Cardiac fibroblast (primary cell): ENCODE data around the gene KRT77.

ENCODE experiments used
- DNase-seq, 2 donors: peaks; one replicate each; pipeline versions ENCODE4 v3.0.0 to v3.0.0-alpha.2; 2010; ENCODE audit warnings: low read depth in 2 of 2
- H3K4me3 ChIP-seq, 2 donors: replicated peaks in 1 of 2; 1 replicate in 1 of 2; 2 replicates in 1 of 2; pipeline ENCODE4 v1.5.1; 2011; ENCODE audit warnings: low read depth in 2 of 2, low read length in 2 of 2, mild to moderate bottlenecking in 2 of 2, moderate library complexity in 1 of 2
- CTCF ChIP-seq: IDR thresholded peaks from one replicate; pipeline ENCODE4 v1.5.1; 2011; ENCODE audit warnings: low read depth, mild to moderate bottlenecking, low read length, inconsistent platforms

KRT77 gene

DNA sequence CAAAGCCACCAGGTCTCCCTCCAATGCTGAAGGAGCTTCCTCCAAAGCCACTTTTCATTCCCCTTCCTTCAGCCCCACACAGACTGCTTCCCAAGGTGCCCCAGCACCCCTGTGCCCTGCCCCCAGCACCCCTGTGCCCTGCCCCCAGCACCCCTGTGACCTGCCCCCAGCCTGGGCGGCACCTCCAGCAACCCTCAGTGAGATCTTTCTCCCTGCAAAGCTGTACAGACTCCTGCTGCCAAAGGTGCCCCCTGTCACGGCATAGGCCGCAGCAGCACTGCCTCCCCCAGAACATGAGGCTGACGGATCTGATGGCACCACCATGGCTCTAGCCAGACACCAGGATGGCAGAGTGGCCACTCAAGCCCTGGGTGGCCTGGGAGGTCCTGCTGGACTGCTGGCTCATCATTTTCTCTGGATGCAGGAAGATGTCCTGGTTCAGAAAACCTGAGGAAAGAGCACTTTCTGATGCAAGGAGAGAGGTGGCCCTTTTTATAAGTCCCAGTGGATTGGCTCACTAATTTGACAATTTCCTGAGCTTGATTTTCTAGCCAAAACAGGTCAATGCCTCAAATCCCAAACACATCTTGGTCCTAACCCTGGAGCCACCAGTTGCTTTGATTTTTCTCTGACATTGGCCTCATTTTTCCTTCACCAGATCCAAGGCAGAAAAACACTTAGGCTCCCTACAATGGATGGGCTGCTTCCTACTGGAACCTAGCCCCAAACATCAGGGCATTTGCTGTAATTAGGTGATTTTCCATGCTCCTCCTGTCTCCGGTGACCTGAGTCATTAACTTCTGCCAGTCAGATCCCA lies 32.7 kb upstream of the KRT77 start:
- H3K4me3 ChIP-seq, result no peak overlapping the region
- no peak for DNase-seq
- TF ChIP-seq CTCF, result no peak

DNA sequence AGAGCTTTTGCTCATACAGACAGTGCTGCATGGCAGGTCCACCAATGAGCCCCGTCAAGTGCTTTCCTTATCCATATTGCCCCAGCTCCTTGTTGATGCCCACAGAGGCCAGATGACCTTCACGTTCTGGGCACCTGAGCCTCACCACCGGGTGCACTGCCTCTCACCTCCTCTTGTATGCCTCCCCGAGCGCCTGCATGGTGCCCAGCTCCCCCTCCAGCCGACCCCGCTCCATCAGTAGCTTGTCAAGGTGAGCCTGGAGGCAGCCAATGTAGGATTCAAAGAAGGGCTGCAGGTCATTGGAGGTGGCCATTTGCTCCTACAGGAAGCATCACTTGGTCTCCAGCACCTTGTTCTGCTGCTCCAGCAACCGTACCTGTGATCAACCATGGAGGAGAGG lies 31.8 kb upstream of the KRT77 start:
- DNase-seq, result no peak
- no peak for TF ChIP-seq CTCF
- H3K4me3 ChIP-seq, result no peak overlapping the region

DNA sequence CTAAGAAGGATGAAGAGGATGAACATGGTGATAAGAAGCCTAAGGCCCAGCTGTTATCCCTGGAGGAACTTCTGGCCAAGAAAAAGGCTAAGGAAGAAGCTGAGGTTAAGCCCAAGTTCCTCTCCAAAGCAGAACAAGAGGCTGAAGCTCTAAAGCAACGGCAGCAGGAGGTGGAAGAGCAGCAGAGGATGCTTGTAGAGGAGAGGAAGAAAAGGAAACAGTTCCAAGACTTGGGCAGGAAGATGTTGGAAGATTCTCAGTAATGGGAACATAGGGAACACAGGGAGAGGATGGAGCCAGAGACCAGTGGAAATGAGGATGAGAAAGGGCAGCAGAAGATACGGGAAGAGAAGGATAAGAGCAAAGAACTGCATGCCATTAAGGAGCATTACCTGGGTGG lies 27.5 kb upstream of the KRT77 start:
- DNase-seq, result no peak
- no peak for TF ChIP-seq CTCF
- no peak overlapping the region for H3K4me3 ChIP-seq

- H3K4me3 ChIP-seq, result no peak overlapping the region
- TF ChIP-seq CTCF, result no peak
- no peak for DNase-seq
Measured at GRCh38 chr12:52730383-52730782, 27.1 kb upstream of the KRT77 start.

GRCh38 chr12:52729147-52729546 lies 25.8 kb upstream of the KRT77 start:
- no peak for DNase-seq
- H3K4me3 ChIP-seq, result no peak overlapping the region
- TF ChIP-seq CTCF, result no peak

DNA sequence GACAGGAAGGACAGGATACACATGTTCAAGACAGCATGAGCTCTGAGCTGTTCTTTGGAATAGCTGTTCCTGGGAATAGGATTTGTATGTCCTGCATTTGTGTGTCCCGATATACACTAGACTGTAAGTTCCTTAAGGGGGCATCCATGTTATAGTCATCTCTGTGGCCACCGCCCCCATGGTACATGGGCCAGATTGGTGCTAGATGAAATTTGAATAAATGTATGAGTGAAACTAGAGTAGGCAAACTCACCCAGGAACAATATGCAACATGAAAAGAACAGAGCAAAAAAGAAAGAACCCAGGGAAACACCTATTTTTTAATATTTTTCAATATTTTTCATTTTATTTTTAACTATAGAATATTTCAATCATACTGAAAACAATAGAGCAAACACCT lies 25.1 kb upstream of the KRT77 start:
- no peak for TF ChIP-seq CTCF
- no peak for DNase-seq
- no peak overlapping the region for H3K4me3 ChIP-seq

- no peak for TF ChIP-seq CTCF
- H3K4me3 ChIP-seq, result no peak overlapping the region
- no peak for DNase-seq
Measured at GRCh38 chr12:52727037-52727436, 23.7 kb upstream of the KRT77 start.
